ENCODE results near the gene RBMS3.

RBMS3 gene

DNA sequence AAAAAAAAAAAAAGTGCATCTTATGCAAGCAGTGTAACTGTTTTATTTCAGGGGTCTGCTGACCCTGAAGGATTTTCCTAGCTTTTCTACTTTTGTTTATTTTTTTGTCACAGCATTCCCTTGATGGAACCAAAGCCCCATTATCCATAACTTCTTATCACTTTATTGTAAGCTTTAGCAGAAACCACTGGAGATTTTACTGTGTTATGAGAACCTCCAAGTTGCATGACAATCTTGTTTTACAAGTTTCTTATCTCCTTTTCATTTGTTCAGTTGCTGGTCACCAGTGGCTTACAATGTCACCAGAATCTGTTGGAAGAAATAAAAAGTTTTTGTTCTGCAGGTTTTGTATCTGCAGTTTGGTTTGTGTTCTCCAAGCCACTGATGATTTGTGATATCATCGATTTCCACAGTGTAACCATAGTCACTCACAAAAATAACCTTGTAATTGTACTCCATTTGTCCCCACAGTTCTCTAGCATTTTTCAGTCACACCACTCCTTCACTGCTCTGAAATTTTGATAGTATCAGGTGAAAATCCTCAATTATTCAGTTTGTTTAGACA is 660.0 kb downstream of the RBMS3 start:
- Histone ChIP-seq H3K36me3 (no peaks in the 10 kb centered on the region), H3K27ac (no peak overlapping the region)

DNA sequence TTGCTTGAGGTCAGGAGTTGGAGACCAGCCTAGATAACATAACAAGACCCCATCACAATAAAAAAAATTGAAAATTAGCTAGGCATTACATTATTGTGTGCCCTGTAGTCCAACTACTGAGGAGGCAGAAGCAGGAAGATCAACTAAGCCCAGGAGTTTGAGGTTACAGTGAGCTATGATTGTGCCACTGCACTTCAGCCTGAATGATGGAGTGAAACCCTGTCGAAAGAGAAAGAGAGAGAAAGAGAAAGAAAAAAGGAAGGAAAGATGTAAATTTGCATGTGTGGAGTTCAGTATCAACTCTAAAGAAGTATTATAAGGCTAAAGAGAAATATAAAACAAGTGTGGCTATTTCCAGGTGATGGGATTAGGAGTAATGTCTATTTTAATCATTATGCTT is 661.4 kb downstream of the RBMS3 start:
- H3K36me3 ChIP-seq: no peaks in the 10 kb centered on the region
- no peak for TF ChIP-seq Cebpa-rat (IDR thresholded peaks at IDR 0.05)
- H4K20me1 ChIP-seq: no peaks in the 10 kb centered on the region
- no peak overlapping the region for H3K27ac ChIP-seq
- no peak overlapping the region for H3K4me3 ChIP-seq
- H3K9me3 ChIP-seq: no peaks in the 10 kb centered on the region
- H3K4me1 ChIP-seq: no peaks in the 10 kb centered on the region
- no peaks in the 10 kb centered on the region for H3K27me3 ChIP-seq
- no peak overlapping the region for H3K4me2 ChIP-seq
- no peak overlapping the region for H3K9ac ChIP-seq

More for the DNA sequence above, 660.0 kb downstream of the RBMS3 start:
- Histone ChIP-seq H4K20me1 (no peaks in the 10 kb centered on the region), H3K9ac (no peak overlapping the region), H3K4me2 (no peak overlapping the region), H3K27me3 (no peaks in the 10 kb centered on the region), H3K9me3 (no peaks in the 10 kb centered on the region), H3K4me1 (no peaks in the 10 kb centered on the region), H3K4me3 (no peak overlapping the region)
- TF ChIP-seq Cebpa-rat (IDR thresholded peaks at IDR 0.05): no peak

GRCh38 chr3:29949131-29949530 is 668.3 kb downstream of the RBMS3 start:
- no peaks in the 10 kb centered on the region for H3K27me3 ChIP-seq
- H3K27ac ChIP-seq: no peak overlapping the region
- no peak overlapping the region for H3K4me3 ChIP-seq
- no peaks in the 10 kb centered on the region for H4K20me1 ChIP-seq
- H3K9me3 ChIP-seq: no peaks in the 10 kb centered on the region
- no peak overlapping the region for H3K4me2 ChIP-seq
- no peaks in the 10 kb centered on the region for H3K36me3 ChIP-seq
- H3K9ac ChIP-seq: no peak overlapping the region
- no peaks in the 10 kb centered on the region for H3K4me1 ChIP-seq
- no peak for TF ChIP-seq Cebpa-rat (IDR thresholded peaks at IDR 0.05)

- TF ChIP-seq Cebpa-rat (IDR thresholded peaks at IDR 0.05): no peak
- no peaks in the 10 kb centered on the region for H3K27me3 ChIP-seq
- no peak overlapping the region for H3K9ac ChIP-seq
- no peak overlapping the region for H3K4me2 ChIP-seq
- H3K27ac ChIP-seq: no peak overlapping the region
- H3K9me3 ChIP-seq: no peaks in the 10 kb centered on the region
- no peak overlapping the region for H3K4me3 ChIP-seq
- H4K20me1 ChIP-seq: no peaks in the 10 kb centered on the region
- no peaks in the 10 kb centered on the region for H3K36me3 ChIP-seq
- no peaks in the 10 kb centered on the region for H3K4me1 ChIP-seq
Observed at GRCh38 chr3:29949940-29950616, 669.2 kb downstream of the RBMS3 start.

DNA sequence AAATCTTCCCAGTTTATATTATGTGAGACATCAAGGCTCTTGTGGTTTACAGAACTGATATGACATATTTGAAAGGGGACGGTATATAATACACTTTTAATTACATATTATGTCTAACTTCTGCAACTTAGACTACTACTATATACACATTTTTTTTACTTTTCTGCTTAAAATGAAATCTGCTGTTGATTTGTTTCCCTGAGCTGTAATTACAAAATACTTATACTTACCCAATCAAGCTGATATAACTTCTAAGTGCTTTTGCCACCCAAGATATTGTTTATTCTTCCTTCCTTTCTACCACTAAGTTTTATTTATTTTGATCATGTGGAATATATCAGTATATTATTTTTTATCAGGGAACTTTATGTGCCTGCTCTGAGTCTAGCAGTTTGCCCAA is 671.6 kb downstream of the RBMS3 start:
- H3K36me3 ChIP-seq: no peaks in the 10 kb centered on the region
- no peak overlapping the region for H3K27ac ChIP-seq
- no peaks in the 10 kb centered on the region for H4K20me1 ChIP-seq
- no peaks in the 10 kb centered on the region for H3K9me3 ChIP-seq
- H3K27me3 ChIP-seq: no peaks in the 10 kb centered on the region
- H3K4me3 ChIP-seq: no peak overlapping the region
- no peak overlapping the region for H3K4me2 ChIP-seq
- no peaks in the 10 kb centered on the region for H3K4me1 ChIP-seq
- no peak for TF ChIP-seq Cebpa-rat (IDR thresholded peaks at IDR 0.05)
- H3K9ac ChIP-seq: no peak overlapping the region

GRCh38 chr3:29955413-29955812 is 674.5 kb downstream of the RBMS3 start:
- H3K9ac ChIP-seq: no peak overlapping the region
- no peak for TF ChIP-seq Cebpa-rat (IDR thresholded peaks at IDR 0.05)
- H3K27ac ChIP-seq: no peak overlapping the region
- no peaks in the 10 kb centered on the region for H3K36me3 ChIP-seq
- no peaks in the 10 kb centered on the region for H3K4me1 ChIP-seq
- H4K20me1 ChIP-seq: no peaks in the 10 kb centered on the region
- H3K9me3 ChIP-seq: no peaks in the 10 kb centered on the region
- H3K27me3 ChIP-seq: no peaks in the 10 kb centered on the region
- H3K4me3 ChIP-seq: no peak overlapping the region
- no peak overlapping the region for H3K4me2 ChIP-seq

GRCh38 chr3:29958816-29959215 is 677.9 kb downstream of the RBMS3 start:
- Histone ChIP-seq H3K27me3 (no peaks in the 10 kb centered on the region), H3K4me2 (no peak overlapping the region), H3K9me3 (no peaks in the 10 kb centered on the region), H4K20me1 (no peaks in the 10 kb centered on the region), H3K36me3 (no peaks in the 10 kb centered on the region), H3K4me3 (no peak overlapping the region), H3K4me1 (no peaks in the 10 kb centered on the region), H3K27ac (no peak overlapping the region), H3K9ac (no peak overlapping the region)
- no peak for TF ChIP-seq Cebpa-rat (IDR thresholded peaks at IDR 0.05)

GRCh38 chr3:29971895-29972294 is 691.0 kb downstream of the RBMS3 start:
- no peaks in the 10 kb centered on the region for H3K36me3 ChIP-seq
- no peak overlapping the region for H3K4me3 ChIP-seq
- H3K4me1 ChIP-seq: no peaks in the 10 kb centered on the region
- no peak overlapping the region for H3K27ac ChIP-seq
- no peaks in the 10 kb centered on the region for H4K20me1 ChIP-seq
- TF ChIP-seq Cebpa-rat (IDR thresholded peaks at IDR 0.05): no peak
- H3K27me3 ChIP-seq: no peaks in the 10 kb centered on the region
- no peak overlapping the region for H3K9ac ChIP-seq
- no peak overlapping the region for H3K4me2 ChIP-seq
- no peaks in the 10 kb centered on the region for H3K9me3 ChIP-seq

- Histone ChIP-seq H3K27ac (no peak overlapping the region), H3K27me3 (no peaks in the 10 kb centered on the region), H3K4me1 (no peaks in the 10 kb centered on the region), H3K9ac (no peak overlapping the region), H3K4me3 (no peak overlapping the region), H3K9me3 (no peaks in the 10 kb centered on the region), H4K20me1 (no peaks in the 10 kb centered on the region), H3K36me3 (no peaks in the 10 kb centered on the region), H3K4me2 (no peak overlapping the region)
- TF ChIP-seq Cebpa-rat (IDR thresholded peaks at IDR 0.05): no peak
Observed at GRCh38 chr3:29972320-29972993, 691.6 kb downstream of the RBMS3 start.

DNA sequence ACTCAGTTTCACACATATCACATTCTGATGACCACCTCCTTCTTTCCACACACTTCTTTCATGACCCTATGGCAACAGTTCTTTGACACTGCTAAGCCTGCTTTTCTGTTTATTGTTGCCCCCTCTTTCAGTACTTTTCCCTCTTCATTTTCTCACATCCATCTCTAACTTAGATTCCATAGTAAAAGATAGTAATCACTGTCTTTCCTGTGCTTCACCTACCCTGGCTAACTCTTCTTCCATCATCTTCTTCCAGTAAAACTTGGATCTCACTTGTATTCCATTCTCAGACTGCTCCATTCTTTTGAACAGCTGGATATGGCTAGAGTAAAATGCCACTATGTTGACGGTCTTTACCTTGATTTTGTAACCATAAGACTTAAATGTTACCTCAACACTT is 692.9 kb downstream of the RBMS3 start:
- TF ChIP-seq Cebpa-rat (IDR thresholded peaks at IDR 0.05): no peak
- Histone ChIP-seq H3K4me3 (no peak overlapping the region), H3K4me1 (no peaks in the 10 kb centered on the region), H4K20me1 (no peaks in the 10 kb centered on the region), H3K27me3 (no peaks in the 10 kb centered on the region), H3K4me2 (no peak overlapping the region), H3K9me3 (no peaks in the 10 kb centered on the region), H3K36me3 (no peaks in the 10 kb centered on the region), H3K9ac (no peak overlapping the region), H3K27ac (no peak overlapping the region)

All from BLaER1 (cell line).